GM19328 (cell line): ENCODE data around the gene SRP9.
"Not testable (repeated sequence)": the region's sequence is repeated elsewhere in the genome, so short reads cannot be mapped to it uniquely, and the experiment has no call there.

Experiments used
- ATAC-seq: cut with Tn5 transposase; IDR thresholded peaks from one replicate; pipeline ENCODE4 v1.9.1; 2021; ENCODE audit warnings: mild to moderate bottlenecking, moderate library complexity; ENCODE audit not compliant: unreplicated experiment

Gene SRP9

GRCh38 chr1:225772848-225773247 lies 4.8 kb upstream of the SRP9 start:
- no peak for ATAC-seq

- no peak for ATAC-seq
These were observed 3.1 kb upstream of the SRP9 start for GRCh38 chr1:225774281-225775147.

DNA sequence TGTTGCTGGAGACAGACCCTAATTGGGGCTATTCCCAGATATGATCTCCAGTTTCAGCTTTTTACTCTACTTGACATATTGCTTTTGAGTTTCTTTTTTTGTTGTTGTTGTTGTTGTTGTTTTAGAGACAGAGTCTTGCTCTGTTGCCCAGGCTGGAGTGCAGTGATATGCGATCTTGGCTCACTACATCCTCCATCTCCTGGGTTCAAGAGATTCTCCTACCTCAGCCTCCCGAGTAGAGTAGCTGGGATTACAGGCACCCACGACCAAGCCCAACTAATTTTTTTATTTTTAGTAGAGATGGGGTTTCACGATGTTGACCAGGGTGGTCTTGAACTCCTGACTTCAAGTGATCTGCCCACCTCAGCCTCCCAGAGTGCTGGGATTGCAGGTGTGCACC lies 1.3 kb upstream of the SRP9 start:
- no peak for ATAC-seq

GRCh38 chr1:225777058-225777582 lies 506 bp upstream of the SRP9 start:
- ATAC-seq = no peak

GRCh38 chr1:225778337-225778669 lies 677 bp downstream of the SRP9 start:
- no peak for ATAC-seq

GRCh38 chr1:225779165-225779564 lies 1.5 kb downstream of the SRP9 start:
- not testable (repeated sequence) for ATAC-seq

- no peak for ATAC-seq
These were observed 2.5 kb downstream of the SRP9 start for GRCh38 chr1:225780134-225780533.

GRCh38 chr1:225780630-225781029 lies 3.0 kb downstream of the SRP9 start:
- ATAC-seq = no peak

- ATAC-seq = not testable (repeated sequence)
These were observed 11.5 kb downstream of the SRP9 start for GRCh38 chr1:225789142-225789541.

DNA sequence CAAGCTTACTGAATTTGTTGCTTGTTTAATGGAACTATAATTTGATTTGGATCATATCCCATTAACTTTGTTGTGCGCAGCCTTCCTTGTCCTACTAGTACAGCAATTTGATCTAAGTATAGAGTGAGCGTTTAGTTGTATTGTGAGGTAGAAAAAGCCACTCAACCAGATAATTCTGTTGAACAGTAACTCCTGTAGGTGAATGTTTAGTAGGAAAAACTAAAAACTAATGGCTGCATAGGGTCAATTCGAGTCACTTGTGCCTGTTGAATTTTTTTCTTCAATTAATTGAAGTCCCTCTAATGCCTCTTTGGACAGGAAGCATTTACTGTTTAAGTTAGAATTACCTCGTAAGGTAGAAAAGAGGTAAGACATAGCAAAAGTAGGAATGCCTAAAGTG lies 17.3 kb downstream of the SRP9 start:
- no peak for ATAC-seq

DNA sequence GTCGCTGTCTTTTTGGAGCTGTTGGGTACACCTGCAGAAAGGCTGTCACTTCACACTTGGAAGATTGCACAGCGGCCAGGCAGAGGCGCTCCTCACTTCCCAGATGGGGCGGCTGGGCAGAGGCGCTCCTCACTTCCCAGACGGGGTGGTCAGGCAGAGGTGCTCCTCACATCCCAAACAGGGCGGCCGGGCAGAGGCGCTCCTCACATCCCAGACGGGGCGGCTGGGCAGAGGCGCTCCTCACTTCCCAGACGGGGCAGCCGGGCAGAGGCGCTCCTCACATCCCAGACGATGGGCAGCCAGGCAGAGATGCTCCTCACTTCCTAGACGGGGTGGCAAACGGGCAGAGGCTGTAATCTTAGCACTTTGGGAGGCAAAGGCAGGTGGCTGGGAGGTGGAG lies 18.5 kb downstream of the SRP9 start:
- ATAC-seq = not testable (repeated sequence)

GRCh38 chr1:225801146-225801545 lies 23.5 kb downstream of the SRP9 start:
- ATAC-seq = not testable (repeated sequence)

DNA sequence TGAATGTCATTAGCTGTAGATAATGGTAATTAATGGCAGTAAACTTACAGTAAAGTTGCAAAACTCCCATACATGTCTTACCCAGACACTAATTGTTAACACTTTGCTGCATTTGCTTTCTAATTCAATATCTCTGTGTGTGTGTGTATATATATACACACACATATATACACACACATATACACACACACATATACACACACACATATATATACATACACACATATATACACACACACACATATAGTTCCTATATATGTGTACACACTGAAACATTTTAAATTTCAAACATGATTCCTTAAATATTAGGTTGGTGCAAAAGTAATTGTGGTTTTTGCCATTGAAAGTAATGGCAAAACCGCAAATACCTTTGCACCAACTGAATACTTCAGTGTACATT lies 28.6 kb downstream of the SRP9 start:
- ATAC-seq = no peak

DNA sequence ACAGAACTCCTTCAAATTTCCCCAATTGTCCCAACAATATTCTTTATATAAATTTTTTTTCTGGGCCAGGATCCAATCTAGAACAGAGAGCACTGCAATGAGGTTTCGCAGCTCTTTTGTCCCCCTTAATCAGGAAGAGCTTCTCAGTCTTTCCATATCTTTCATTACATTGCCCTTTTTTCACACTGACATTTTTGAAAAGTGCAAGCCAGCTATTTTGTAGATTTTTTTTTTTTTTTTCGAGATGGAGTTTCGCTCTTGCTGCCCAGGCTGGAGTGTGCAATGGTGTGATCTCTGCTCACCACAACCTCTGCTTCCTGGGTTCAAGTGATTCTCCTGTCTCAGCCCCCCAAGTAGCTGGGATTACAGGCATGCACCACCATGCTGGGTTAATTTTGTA lies 29.1 kb downstream of the SRP9 start:
- not testable (repeated sequence) for ATAC-seq

- no peak for ATAC-seq
These were observed 30.5 kb downstream of the SRP9 start for GRCh38 chr1:225808136-225808535.

GRCh38 chr1:225809842-225810578 lies 32.4 kb downstream of the SRP9 start, which contains the start of gene EPHX1:
Gene EPHX1 (plus strand): TSS chr1:225810124. CDS start chr1:225828730, 18,606 bp downstream.
- ATAC-seq = peak; percentile 93

GRCh38 chr1:225810579-225811538 lies 33.2 kb downstream of the SRP9 start:
- not testable (repeated sequence) for ATAC-seq

- ATAC-seq = no peak
These were observed 34.2 kb downstream of the SRP9 start for GRCh38 chr1:225811622-225812487.

DNA sequence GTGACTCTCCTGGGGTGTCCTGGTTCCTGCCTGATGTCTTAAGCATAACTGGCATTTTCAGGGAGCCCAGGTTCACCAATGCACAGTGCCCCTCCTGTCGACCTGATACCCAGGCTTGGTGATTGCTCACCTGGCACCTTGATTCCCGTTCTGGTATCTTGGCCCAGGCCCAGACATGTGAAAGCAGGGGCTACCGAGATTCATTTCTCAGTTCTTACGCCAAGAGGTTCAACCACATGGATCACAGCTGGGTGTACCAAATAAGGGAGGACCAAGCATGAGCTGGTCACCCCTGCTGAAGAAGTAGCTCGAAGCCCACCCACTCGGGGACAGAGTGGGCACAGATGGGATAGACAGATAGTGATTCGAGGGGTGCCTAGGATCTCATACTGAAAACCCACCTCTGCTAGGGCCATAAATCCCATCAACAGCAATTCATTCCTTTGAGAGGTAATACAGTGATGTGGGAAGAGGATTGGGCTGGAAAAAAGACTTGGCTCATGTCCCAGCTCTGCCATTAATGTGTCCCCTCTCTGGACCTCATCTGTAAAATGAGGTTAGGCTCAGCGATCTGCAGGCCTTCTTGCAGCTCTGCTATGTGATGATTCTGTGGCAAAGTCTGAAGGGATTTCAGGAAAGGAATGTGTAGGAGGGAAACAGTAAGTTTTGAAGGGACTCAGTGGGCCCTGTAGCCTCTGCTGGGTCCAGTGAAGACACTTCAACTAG lies 35.0 kb downstream of the SRP9 start:
- no peak for ATAC-seq
